ENCODE measurements around the gene OCA2.

Gene OCA2

GRCh38 chr15:28118531-28118930 is 19.4 kb upstream of the OCA2 start:
- H3K36me3 ChIP-seq (ENCODE audit: control insufficient read depth in 2 of 2, insufficient read depth in 2 of 2, low read length in 2 of 2): peaks cover 64 to 70% of the 10 kb centered on the region in 2 donors

DNA sequence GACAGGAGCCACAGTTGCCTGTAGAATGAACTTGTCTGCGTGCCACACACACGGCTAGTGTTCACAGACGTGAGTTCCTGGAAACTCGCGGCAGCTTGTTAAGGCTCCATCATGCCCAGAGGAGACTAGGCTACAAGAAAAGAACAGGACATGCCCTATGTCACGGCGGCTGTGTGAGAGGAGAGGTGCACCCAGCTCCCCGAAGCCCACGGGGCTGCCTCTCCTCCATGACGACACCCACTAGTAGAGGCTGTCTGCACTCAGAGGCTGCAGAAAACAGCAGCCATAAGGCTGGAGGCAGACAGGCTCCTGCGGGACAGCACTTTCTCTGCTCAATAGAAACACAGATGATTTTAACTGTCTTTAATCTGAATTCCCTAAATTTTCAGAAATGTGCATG is 19.0 kb upstream of the OCA2 start:
- H3K36me3 ChIP-seq (ENCODE audit: control insufficient read depth in 2 of 2, insufficient read depth in 2 of 2, low read length in 2 of 2): peaks cover 69 to 70% of the 10 kb centered on the region in 2 donors
- H3K9me3 ChIP-seq (ENCODE audit: control insufficient read depth in 2 of 2, low read length in 2 of 2): no peaks in the 10 kb centered on the region
- H3K4me3 ChIP-seq (ENCODE audit: low read length in 2 of 2): no peak overlapping the region
- no peaks in the 10 kb centered on the region for H3K4me1 ChIP-seq (ENCODE audit: control insufficient read depth, insufficient read depth, low read length)
- no peak overlapping the region for H3K27ac ChIP-seq (ENCODE audit: low read length)
- no peak overlapping the region for H3K9ac ChIP-seq (ENCODE audit: low read length in 2 of 2)
- no peaks in the 10 kb centered on the region for H3K27me3 ChIP-seq (ENCODE audit: control insufficient read depth in 1 of 2, insufficient read depth in 2 of 2, low read length in 2 of 2)

More at GRCh38 chr15:28118531-28118930, 19.4 kb upstream of the OCA2 start:
- no peaks in the 10 kb centered on the region for H3K4me1 ChIP-seq (ENCODE audit: control insufficient read depth, insufficient read depth, low read length)
- no peak overlapping the region for H3K9ac ChIP-seq (ENCODE audit: low read length in 2 of 2)
- H3K27me3 ChIP-seq (ENCODE audit: control insufficient read depth in 1 of 2, insufficient read depth in 2 of 2, low read length in 2 of 2): no peaks in the 10 kb centered on the region
- H3K27ac ChIP-seq (ENCODE audit: low read length): no peak overlapping the region
- no peaks in the 10 kb centered on the region for H3K9me3 ChIP-seq (ENCODE audit: control insufficient read depth in 2 of 2, low read length in 2 of 2)
- H3K4me3 ChIP-seq (ENCODE audit: low read length in 2 of 2): no peak overlapping the region

- H3K27ac ChIP-seq (ENCODE audit: low read length): no peak overlapping the region
- no peaks in the 10 kb centered on the region for H3K9me3 ChIP-seq (ENCODE audit: control insufficient read depth in 2 of 2, low read length in 2 of 2)
- H3K9ac ChIP-seq (ENCODE audit: low read length in 2 of 2): no peak overlapping the region
- H3K4me1 ChIP-seq (ENCODE audit: control insufficient read depth, insufficient read depth, low read length): no peaks in the 10 kb centered on the region
- H3K27me3 ChIP-seq (ENCODE audit: control insufficient read depth in 1 of 2, insufficient read depth in 2 of 2, low read length in 2 of 2): no peaks in the 10 kb centered on the region
- H3K36me3 ChIP-seq (ENCODE audit: control insufficient read depth in 2 of 2, insufficient read depth in 2 of 2, low read length in 2 of 2): peaks cover 71 to 72% of the 10 kb centered on the region in 2 donors
- H3K4me3 ChIP-seq (ENCODE audit: low read length in 2 of 2): no peak overlapping the region
Observed at GRCh38 chr15:28117432-28117990, 18.4 kb upstream of the OCA2 start.

DNA sequence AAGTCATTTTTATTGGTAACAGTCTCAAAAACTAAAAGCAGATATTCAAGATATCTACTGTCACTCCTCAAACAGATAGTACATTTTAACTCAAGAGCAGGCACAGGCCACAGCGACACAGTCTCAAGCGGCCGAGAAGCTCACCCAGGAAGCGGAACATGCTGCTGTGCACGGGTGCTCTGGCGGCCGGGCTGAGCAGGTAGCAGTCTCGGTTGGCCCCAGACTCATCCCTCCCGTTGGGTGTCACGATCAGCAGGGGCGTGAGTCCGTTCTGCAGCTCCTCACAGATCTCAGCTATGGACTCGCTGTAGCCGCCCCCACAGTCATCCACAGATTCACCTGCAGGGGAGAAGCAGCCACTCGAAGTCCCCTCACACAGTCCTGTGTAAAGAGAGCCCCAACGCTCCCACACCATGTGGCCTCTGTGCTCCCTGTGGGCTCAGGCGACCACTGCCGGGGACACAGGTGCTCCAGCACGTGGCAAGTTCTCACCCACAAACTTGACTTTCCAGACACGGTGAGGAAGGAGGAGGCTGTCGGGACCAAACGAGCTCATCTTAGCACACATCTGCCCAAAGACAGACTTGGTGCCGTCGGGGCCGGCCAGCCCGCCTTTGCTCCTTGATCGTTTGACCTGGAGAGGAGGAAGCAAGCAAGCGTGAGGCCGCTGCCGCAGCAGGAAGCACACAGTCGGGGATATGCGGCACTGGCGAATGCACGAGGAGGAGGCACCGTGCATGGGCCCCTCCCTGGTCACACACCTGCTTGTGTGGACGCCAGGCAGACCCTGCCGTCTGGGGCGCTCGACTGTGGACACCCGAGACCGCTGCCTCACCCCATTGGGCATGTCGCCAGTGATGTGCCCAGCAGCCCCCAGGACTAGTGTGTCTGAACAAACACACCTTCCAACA is 17.7 kb upstream of the OCA2 start:
- peaks cover 75 to 79% of the 10 kb centered on the region in 2 donors for H3K36me3 ChIP-seq (ENCODE audit: control insufficient read depth in 2 of 2, insufficient read depth in 2 of 2, low read length in 2 of 2)
- H3K4me3 ChIP-seq (ENCODE audit: low read length in 2 of 2): no peak overlapping the region
- H3K27ac ChIP-seq (ENCODE audit: low read length): no peak overlapping the region
- no peaks in the 10 kb centered on the region for H3K27me3 ChIP-seq (ENCODE audit: control insufficient read depth in 1 of 2, insufficient read depth in 2 of 2, low read length in 2 of 2)
- H3K9me3 ChIP-seq (ENCODE audit: control insufficient read depth in 2 of 2, low read length in 2 of 2): no peaks in the 10 kb centered on the region
- no peaks in the 10 kb centered on the region for H3K4me1 ChIP-seq (ENCODE audit: control insufficient read depth, insufficient read depth, low read length)
- H3K9ac ChIP-seq (ENCODE audit: low read length in 2 of 2): no peak overlapping the region

DNA sequence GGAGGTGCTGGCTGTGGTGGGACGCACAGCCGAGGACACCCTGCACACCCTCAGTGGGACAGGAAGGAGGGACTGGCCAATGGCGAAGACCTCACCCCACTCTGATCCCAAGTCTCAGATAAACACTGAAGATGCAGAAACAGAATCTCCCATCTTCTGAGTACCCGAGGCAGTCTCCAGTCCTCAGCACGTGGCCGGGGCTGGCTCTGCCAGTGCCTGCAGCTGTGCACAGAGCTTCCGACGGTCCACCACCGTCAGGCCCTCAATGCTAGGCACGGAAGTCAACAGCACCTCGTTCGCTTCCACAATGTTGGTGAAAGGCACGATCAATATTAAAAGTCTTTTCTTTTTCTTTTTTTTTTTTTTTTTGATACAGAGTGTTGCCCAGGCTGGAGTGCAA is 16.8 kb upstream of the OCA2 start:
- no peak overlapping the region for H3K4me3 ChIP-seq (ENCODE audit: low read length in 2 of 2)
- no peaks in the 10 kb centered on the region for H3K27me3 ChIP-seq (ENCODE audit: control insufficient read depth in 1 of 2, insufficient read depth in 2 of 2, low read length in 2 of 2)
- H3K27ac ChIP-seq (ENCODE audit: low read length): no peak overlapping the region
- peaks cover 75 to 78% of the 10 kb centered on the region in 2 donors for H3K36me3 ChIP-seq (ENCODE audit: control insufficient read depth in 2 of 2, insufficient read depth in 2 of 2, low read length in 2 of 2)
- no peak overlapping the region for H3K9ac ChIP-seq (ENCODE audit: low read length in 2 of 2)
- H3K9me3 ChIP-seq (ENCODE audit: control insufficient read depth in 2 of 2, low read length in 2 of 2): no peaks in the 10 kb centered on the region
- H3K4me1 ChIP-seq (ENCODE audit: control insufficient read depth, insufficient read depth, low read length): no peaks in the 10 kb centered on the region

DNA sequence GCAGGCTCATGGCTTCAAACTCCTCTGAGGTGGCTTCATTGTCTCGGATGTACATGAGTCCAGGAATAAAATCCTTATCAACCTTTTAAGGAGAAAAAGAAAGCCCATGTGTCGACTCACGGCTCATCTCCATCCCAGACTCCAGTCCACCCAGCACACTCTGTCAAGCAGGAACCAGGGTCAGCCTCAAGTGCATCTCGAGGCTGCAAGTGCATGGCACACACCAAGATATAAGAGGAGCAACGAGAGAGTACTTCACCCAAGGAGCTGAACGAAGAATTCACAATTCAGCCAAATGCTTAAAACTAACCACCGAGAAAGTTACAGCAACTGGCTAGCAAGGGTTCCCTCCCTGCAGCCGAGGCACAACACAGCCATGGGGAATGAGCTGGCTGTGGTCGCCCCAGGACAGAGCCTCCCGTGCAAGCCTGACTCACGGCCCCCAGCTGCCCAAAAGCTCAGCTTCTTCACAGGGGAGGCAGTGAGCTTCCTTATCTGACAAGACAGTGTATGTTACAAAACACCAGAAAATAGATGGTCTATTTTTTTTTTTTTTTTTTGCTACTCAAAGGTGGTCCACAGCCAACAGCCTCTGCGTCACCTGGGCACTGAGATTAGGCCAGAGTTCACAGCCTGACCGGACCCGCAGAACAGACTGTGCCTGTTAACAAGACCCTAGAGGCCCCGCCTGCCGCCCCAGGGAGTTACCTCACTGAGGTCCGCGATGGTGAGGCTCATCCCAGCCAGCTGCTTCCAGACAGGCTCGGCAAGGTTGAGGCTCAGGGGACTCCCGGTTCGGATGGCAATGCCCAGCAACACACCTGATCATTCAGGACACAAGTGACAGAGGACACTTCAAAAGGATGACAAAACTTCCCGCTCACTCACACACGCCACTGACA is 15.9 kb upstream of the OCA2 start:
- H3K36me3 ChIP-seq (ENCODE audit: control insufficient read depth in 2 of 2, insufficient read depth in 2 of 2, low read length in 2 of 2): peaks cover 67 to 69% of the 10 kb centered on the region in 2 donors
- H3K9me3 ChIP-seq (ENCODE audit: control insufficient read depth in 2 of 2, low read length in 2 of 2): no peaks in the 10 kb centered on the region
- no peaks in the 10 kb centered on the region for H3K27me3 ChIP-seq (ENCODE audit: control insufficient read depth in 1 of 2, insufficient read depth in 2 of 2, low read length in 2 of 2)
- H3K4me3 ChIP-seq (ENCODE audit: low read length in 2 of 2): no peak overlapping the region
- H3K27ac ChIP-seq (ENCODE audit: low read length): no peak overlapping the region
- no peak overlapping the region for H3K9ac ChIP-seq (ENCODE audit: low read length in 2 of 2)
- peaks cover 5% of the 10 kb centered on the region for H3K4me1 ChIP-seq (ENCODE audit: control insufficient read depth, insufficient read depth, low read length)

DNA sequence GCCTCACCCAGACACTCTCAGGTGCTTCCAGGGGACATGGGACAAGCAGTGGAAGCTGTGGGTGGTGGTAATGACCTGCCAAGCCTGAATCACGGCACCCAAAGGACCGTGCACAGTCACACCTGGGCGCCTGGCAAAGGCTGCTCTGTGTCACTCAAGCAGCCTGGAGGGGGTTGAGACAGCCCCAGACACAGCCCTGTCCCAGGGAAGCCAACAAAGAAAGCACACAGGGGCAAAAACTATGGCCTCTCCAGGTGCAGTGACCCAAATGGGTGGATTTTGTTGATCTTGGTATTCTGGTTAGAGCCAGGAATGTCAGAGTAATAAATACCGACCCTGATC is 15.0 kb upstream of the OCA2 start:
- no peaks in the 10 kb centered on the region for H3K9me3 ChIP-seq (ENCODE audit: control insufficient read depth in 2 of 2, low read length in 2 of 2)
- H3K27me3 ChIP-seq (ENCODE audit: control insufficient read depth in 1 of 2, insufficient read depth in 2 of 2, low read length in 2 of 2): no peaks in the 10 kb centered on the region
- no peak overlapping the region for H3K9ac ChIP-seq (ENCODE audit: low read length in 2 of 2)
- no peak overlapping the region for H3K27ac ChIP-seq (ENCODE audit: low read length)
- H3K4me3 ChIP-seq (ENCODE audit: low read length in 2 of 2): no peak overlapping the region
- peaks cover 5% of the 10 kb centered on the region for H3K4me1 ChIP-seq (ENCODE audit: control insufficient read depth, insufficient read depth, low read length)
- H3K36me3 ChIP-seq (ENCODE audit: control insufficient read depth in 2 of 2, insufficient read depth in 2 of 2, low read length in 2 of 2): peaks cover 61 to 63% of the 10 kb centered on the region in 2 donors

DNA sequence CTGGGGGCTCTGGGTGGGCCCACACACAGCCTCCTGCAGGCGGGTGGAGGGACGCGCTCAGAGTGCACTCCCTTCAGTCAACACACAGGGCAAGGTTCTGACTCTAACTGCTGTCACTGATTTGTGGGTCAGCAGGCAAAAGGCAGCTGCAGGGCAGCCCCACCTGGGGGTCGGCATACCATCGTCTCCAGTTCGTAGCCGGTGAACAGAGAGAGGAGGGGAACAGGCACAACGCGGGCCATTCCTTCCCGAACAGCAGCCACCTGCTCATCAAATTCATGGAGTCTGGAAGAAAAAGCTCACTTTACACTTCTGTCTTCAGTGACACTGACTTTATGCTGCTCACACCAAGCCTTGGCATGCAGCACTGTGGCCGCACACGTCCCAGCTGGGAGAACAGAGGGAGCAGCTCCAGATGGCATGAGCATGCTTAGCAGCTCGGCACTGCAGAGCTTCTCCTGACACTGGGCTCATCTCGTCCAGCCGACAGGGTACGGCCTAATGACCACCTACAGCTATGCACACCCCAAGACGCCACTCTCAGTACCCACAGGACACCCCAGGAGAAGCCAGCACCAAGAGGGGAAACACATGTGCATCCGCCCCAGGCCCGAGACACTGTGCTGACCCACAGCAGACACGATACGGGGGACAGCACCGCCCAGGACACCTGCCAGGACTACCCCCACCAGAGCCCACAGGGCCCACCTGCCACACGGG is 14.4 kb upstream of the OCA2 start:
- Histone ChIP-seq H3K9me3 (ENCODE audit: control insufficient read depth in 2 of 2, low read length in 2 of 2) (no peaks in the 10 kb centered on the region), H3K36me3 (ENCODE audit: control insufficient read depth in 2 of 2, insufficient read depth in 2 of 2, low read length in 2 of 2) (peaks cover 61 to 62% of the 10 kb centered on the region in 2 donors), H3K4me3 (ENCODE audit: low read length in 2 of 2) (no peak overlapping the region), H3K9ac (ENCODE audit: low read length in 2 of 2) (no peak overlapping the region), H3K27ac (ENCODE audit: low read length) (no peak overlapping the region), H3K4me1 (ENCODE audit: control insufficient read depth, insufficient read depth, low read length) (peaks cover 5% of the 10 kb centered on the region), H3K27me3 (ENCODE audit: control insufficient read depth in 1 of 2, insufficient read depth in 2 of 2, low read length in 2 of 2) (no peaks in the 10 kb centered on the region)

DNA sequence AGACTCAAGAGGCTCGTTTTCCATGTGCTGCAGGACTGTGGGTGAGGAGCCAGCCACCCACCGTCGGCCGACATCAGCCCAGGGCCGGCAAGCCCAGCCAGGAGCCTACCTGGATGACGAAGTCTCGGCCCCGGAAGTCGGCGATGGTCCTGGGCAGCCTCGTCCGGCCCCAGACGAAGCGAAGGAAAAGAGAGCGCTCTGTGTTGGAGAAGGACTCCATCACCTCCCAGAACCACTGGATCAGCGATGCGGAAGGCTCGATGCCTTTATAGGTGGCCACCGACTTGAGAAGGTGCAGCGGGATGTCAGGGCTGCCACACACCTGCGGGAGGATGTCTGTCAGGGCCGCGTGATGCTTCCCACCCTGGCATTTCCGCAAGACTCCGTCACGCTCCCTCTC is 13.8 kb upstream of the OCA2 start:
- Histone ChIP-seq H3K9ac (ENCODE audit: low read length in 2 of 2) (no peak overlapping the region), H3K9me3 (ENCODE audit: control insufficient read depth in 2 of 2, low read length in 2 of 2) (no peaks in the 10 kb centered on the region), H3K36me3 (ENCODE audit: control insufficient read depth in 2 of 2, insufficient read depth in 2 of 2, low read length in 2 of 2) (peaks cover 58 to 59% of the 10 kb centered on the region in 2 donors), H3K27ac (ENCODE audit: low read length) (no peak overlapping the region), H3K27me3 (ENCODE audit: control insufficient read depth in 1 of 2, insufficient read depth in 2 of 2, low read length in 2 of 2) (no peaks in the 10 kb centered on the region), H3K4me1 (ENCODE audit: control insufficient read depth, insufficient read depth, low read length) (peaks cover 5% of the 10 kb centered on the region), H3K4me3 (ENCODE audit: low read length in 2 of 2) (no peak overlapping the region)

GRCh38 chr15:28112101-28112760 is 13.1 kb upstream of the OCA2 start:
- Histone ChIP-seq H3K4me1 (ENCODE audit: control insufficient read depth, insufficient read depth, low read length) (peaks cover 10% of the 10 kb centered on the region), H3K9me3 (ENCODE audit: control insufficient read depth in 2 of 2, low read length in 2 of 2) (no peaks in the 10 kb centered on the region), H3K27ac (ENCODE audit: low read length) (no peak overlapping the region), H3K36me3 (ENCODE audit: control insufficient read depth in 2 of 2, insufficient read depth in 2 of 2, low read length in 2 of 2) (peaks cover 51 to 52% of the 10 kb centered on the region in 2 donors), H3K9ac (ENCODE audit: low read length in 2 of 2) (no peak overlapping the region), H3K27me3 (ENCODE audit: control insufficient read depth in 1 of 2, insufficient read depth in 2 of 2, low read length in 2 of 2) (peaks cover 0 to 4% of the 10 kb centered on the region in 2 donors), H3K4me3 (ENCODE audit: low read length in 2 of 2) (no peak overlapping the region)
